MCF 10A (cell line): Measurements from ENCODE around the gene SPAG7. TPM values are rescaled to one million over a fixed set of nuclear protein-coding genes. Genes with fewer than 3 reads are reported as not detected.
A peak's percentile ranks its signal among the peaks of the same experiment; 100 is the strongest.

Experiments used
- BruUV-seq: library from RNA; stranded (reverse); fragments of 400-500 nt; replicated peaks from 2 replicates; lab custom pipeline; 2021; lab: Mats Ljungman, UMichigan
- CTCF ChIA-PET: fragments of 300-600 bp; sonication (Branson Sonifier 250); formaldehyde crosslinking; extraction: SDS; loops from one replicate; lab custom pipeline; 2021; ENCODE audit warnings: antibody characterized with exemption, inconsistent platforms; lab: Yijun Ruan, JAX
- POLR2A ChIA-PET: fragments of 300-600, 350-650 bp; sonication (Branson Sonifier 250); formaldehyde crosslinking; extraction: SDS; loops from one replicate; lab custom pipeline; 2020; ENCODE audit warnings: antibody characterized with exemption, inconsistent platforms; lab: Yijun Ruan, JAX
- DNase-seq: peaks from one replicate; pipeline ENCODE4 v3.0.0-alpha.2; 2018; ENCODE audit not compliant: unreplicated experiment
- H3K27ac Mint-ChIP-seq: one replicate; pipeline ENCODE4 v1.8.0; 2022; ENCODE audit warnings: mild to moderate bottlenecking, low read depth, mixed read lengths; ENCODE audit not compliant: unreplicated experiment
- H3K27me3 Mint-ChIP-seq: one replicate; pipeline ENCODE4 v1.8.0; 2022; ENCODE audit warnings: mixed read lengths; ENCODE audit not compliant: insufficient read depth, unreplicated experiment
- H3K36me3 Mint-ChIP-seq: one replicate; pipeline ENCODE4 v1.8.0; 2022; ENCODE audit warnings: mild to moderate bottlenecking, moderate library complexity, mixed read lengths; ENCODE audit not compliant: insufficient read depth, unreplicated experiment
- H3K4me1 Mint-ChIP-seq: one replicate; pipeline ENCODE4 v1.8.0; 2022; ENCODE audit warnings: mixed read lengths; ENCODE audit not compliant: insufficient read depth, unreplicated experiment
- H3K4me3 Mint-ChIP-seq: one replicate; pipeline ENCODE4 v1.8.0; 2022; ENCODE audit warnings: mild to moderate bottlenecking, moderate library complexity, mixed read lengths; ENCODE audit not compliant: unreplicated experiment
- H3K9me3 Mint-ChIP-seq: one replicate; pipeline ENCODE4 v1.8.0; 2022; ENCODE audit warnings: mixed read lengths; ENCODE audit not compliant: unreplicated experiment
- intact Hi-C: fragments of 100-400 bp; cut with micrococcal nuclease; formaldehyde crosslinking; loops from 2 replicates; pipeline ENCODE4 v1.14.1; 2022
- total RNA-seq: library from RNA; stranded (reverse); gene quantifications from 2 replicates; pipeline ENCODE4 v1.2.3, GENCODE V29; 2022
- TF ChIP-seq, protein P1 (sequence below): fragments of 200-600 bp; IDR thresholded peaks from one replicate; pipeline ENCODE4 v1.8.0; 2022; ENCODE audit warnings: antibody characterized with exemption, mild to moderate bottlenecking; ENCODE audit not compliant: unreplicated experiment

The SPAG7 gene
- total RNA-seq, 1 experiment from 2014 or later, result 112 TPM

DNA sequence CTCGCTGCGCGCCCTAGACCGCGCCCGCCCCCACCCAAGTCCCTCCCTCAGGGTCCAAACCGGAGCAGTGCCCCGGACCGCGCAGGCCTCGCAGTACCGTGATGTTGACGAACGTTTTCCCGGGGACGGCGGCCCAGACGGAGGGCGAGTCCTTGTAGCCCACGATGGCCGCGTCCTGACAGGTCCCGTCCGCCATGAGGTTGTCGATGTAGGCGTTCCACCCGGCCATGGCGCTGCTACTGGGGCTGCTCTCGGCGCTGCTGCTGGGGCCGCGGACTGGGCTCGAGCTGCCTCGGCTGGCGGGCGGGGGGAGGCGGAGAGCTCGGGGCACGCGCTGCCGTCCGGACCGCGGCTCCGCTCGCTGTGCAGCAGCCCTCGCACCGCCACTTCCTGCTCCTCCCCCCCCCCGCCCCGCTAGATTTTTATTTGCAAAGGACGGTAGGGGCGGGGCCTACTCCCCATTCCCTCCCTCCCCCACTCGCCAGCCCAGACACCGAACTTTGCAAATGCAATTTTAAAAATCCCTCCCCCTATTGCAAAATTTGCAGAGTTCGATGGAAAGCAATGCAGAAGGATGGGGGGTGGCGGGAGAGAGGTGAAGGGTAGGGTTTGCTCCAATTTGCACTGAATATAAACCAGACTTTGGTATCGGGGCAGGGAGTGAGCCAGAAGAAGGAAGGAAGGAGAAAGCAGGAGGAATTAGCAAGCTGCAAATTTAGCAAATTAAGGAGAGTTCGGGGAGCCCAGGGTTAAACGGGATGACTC lies 19.3 kb downstream of the SPAG7 start, which contains the start of gene PFN1:
Gene PFN1 (minus strand): TSS at position 365 of the 765 bp plus-strand sequence. CDS start 136 bp downstream, at position 229.
- ChIA-PET CTCF (interaction anchor here (0.6 to 1.3 kb wide), 4 partner anchors 8 to 556 kb away, joined by 3 to 4 read pairs (median 3); partner anchors contain the start of genes RNF167, SLC25A11 and SPAG7), POLR2A (interaction anchor here (0.6 to 21.5 kb wide), 21 partner anchors 8 to 245 kb away, joined by 3 to 639 read pairs (median 3); partner anchors contain the start of genes CAMTA2, CHRNE, INCA1 and KIF1C)
- Mint-ChIP-seq H3K36me3 (peaks cover 50% of the 10 kb centered on the region), H3K27me3 (no peaks in the 10 kb centered on the region), H3K27ac (peak within 1 kb of the TSS; percentile 93), H3K4me1 (peaks cover 44% of the 10 kb centered on the region), H3K9me3 (no peaks in the 10 kb centered on the region), H3K4me3 (peak within 1 kb of the TSS; percentile 74)
- DNase-seq, result peak; percentile 93
- BruUV-seq, result no TSS peak
- TF ChIP-seq, protein P1, sequence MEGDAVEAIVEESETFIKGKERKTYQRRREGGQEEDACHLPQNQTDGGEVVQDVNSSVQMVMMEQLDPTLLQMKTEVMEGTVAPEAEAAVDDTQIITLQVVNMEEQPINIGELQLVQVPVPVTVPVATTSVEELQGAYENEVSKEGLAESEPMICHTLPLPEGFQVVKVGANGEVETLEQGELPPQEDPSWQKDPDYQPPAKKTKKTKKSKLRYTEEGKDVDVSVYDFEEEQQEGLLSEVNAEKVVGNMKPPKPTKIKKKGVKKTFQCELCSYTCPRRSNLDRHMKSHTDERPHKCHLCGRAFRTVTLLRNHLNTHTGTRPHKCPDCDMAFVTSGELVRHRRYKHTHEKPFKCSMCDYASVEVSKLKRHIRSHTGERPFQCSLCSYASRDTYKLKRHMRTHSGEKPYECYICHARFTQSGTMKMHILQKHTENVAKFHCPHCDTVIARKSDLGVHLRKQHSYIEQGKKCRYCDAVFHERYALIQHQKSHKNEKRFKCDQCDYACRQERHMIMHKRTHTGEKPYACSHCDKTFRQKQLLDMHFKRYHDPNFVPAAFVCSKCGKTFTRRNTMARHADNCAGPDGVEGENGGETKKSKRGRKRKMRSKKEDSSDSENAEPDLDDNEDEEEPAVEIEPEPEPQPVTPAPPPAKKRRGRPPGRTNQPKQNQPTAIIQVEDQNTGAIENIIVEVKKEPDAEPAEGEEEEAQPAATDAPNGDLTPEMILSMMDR, result no peak
- intact Hi-C loops, result no loop called here

DNA sequence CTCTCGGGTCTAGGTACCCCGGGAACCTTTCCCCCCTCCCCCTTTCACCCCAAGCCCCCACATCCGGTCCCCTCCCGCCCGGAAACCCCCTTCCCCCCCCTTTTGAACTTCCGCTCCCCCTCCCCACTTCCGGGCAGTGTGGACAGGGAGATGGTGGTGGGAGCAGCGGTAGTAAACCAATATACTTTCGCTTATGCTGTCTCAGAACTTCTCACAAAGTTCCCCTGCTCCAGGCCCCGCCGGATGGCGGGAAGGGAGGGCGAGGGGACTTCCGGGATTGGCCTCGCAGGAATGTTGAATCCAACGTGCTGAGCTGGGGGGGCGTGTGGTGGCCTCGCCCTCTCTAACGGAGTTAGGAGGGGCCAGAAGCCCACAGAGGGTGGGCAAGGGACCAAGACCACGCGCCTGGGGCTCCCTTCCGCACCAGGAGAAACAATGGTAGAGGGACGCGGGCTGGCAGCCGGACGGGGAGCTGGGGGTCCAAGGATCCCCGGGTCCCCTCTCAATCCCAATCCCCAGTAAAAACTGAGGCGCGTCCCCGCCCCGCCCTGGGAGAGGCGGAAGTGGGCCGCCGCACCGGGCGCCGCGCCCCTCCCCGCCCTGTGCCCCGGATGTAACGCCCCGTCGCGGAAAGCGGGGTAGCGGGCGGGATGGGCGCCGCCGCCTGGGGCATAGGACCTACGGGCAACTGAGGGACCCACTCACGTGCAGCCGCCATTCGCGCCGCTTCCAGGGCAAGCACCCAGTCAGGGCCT lies 20.0 kb downstream of the SPAG7 start:
- ChIA-PET CTCF (interaction anchor here (0.6 kb wide), 3 partner anchors 20 to 556 kb away, joined by 3 to 4 read pairs (median 3); partner anchors contain the start of gene SPAG7), POLR2A (interaction anchor here (0.6 to 21.5 kb wide), 18 partner anchors 8 to 244 kb away, joined by 3 to 639 read pairs (median 4); partner anchors contain the start of genes CAMTA2, CHRNE, INCA1 and KIF1C)
- peak overlapping the region; percentile 93 for H3K27ac Mint-ChIP-seq
- BruUV-seq, result no TSS peak
- no peaks in the 10 kb centered on the region for H3K9me3 Mint-ChIP-seq
- intact Hi-C loops, result no loop called here
- H3K4me3 Mint-ChIP-seq, result peak overlapping the region; percentile 74
- TF ChIP-seq, protein P1, result no peak
- peaks cover 51% of the 10 kb centered on the region for H3K4me1 Mint-ChIP-seq
- DNase-seq, result peak; percentile 35
- no peaks in the 10 kb centered on the region for H3K27me3 Mint-ChIP-seq
- peaks cover 56% of the 10 kb centered on the region for H3K36me3 Mint-ChIP-seq

GRCh38 chr17:4947010-4947410 lies 20.6 kb downstream of the SPAG7 start:
- Mint-ChIP-seq H3K4me1 (peaks cover 57% of the 10 kb centered on the region), H3K27me3 (no peaks in the 10 kb centered on the region), H3K36me3 (peaks cover 56% of the 10 kb centered on the region), H3K27ac (peak overlapping the region; percentile 93), H3K4me3 (peak overlapping the region; percentile 74), H3K9me3 (no peaks in the 10 kb centered on the region)
- intact Hi-C loops, result no loop called here
- peak; percentile 30 for DNase-seq
- TF ChIP-seq, protein P1, result no peak
- BruUV-seq, result no TSS peak
- ChIA-PET POLR2A (interaction anchor here (0.7 to 21.5 kb wide), 14 partner anchors 7 to 237 kb away, joined by 3 to 639 read pairs (median 6); partner anchors contain the start of genes ARRB2, CAMTA2, INCA1 and KIF1C), CTCF (no interaction called here)
